Measurements from ENCODE around the gene OR51A2. TPM values are rescaled to one million over a fixed set of nuclear protein-coding genes. Genes with fewer than 3 reads are reported as not detected.

OR51A2 gene
- total and polyA plus RNA-seq, 10 of the 15 experiments (the other 5 are each of a cell fraction or from before 2014, with no cell fraction given), result not detected

DNA sequence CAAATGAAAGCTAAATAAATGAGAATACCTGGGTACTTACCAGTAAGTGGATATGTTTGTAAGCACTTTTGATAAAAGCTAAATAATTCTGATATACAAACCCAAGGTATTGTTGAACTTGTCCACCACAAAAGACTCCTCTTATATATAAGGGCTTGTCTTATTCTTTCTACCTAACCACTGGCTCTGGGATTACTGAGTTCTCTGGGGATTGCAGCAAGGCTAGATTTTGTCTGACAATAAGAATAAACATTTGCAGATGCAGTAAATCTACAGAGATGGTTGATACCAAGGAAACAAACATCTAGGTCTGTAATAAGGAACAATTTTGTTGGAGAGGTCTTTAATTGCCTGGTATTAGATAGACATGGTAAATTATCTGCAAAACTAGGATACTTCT, 8.0 kb downstream of the OR51A2 start, which contains the start of gene OR51A4 (continued):
- TF ChIP-seq, protein P1, sequence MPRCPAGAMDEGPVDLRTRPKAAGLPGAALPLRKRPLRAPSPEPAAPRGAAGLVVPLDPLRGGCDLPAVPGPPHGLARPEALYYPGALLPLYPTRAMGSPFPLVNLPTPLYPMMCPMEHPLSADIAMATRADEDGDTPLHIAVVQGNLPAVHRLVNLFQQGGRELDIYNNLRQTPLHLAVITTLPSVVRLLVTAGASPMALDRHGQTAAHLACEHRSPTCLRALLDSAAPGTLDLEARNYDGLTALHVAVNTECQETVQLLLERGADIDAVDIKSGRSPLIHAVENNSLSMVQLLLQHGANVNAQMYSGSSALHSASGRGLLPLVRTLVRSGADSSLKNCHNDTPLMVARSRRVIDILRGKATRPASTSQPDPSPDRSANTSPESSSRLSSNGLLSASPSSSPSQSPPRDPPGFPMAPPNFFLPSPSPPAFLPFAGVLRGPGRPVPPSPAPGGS (IDR thresholded peaks at IDR 0.05; ENCODE audit: borderline replicate concordance, insufficient read depth, low read depth, low read length, poor library complexity, severe bottlenecking), result no peak
- TF ChIP-seq PAX5 (IDR thresholded peaks at IDR 0.05; ENCODE audit: borderline replicate concordance, low read depth, low read length), result no peak
- TF ChIP-seq NFYB (IDR thresholded peaks at IDR 0.05; ENCODE audit: insufficient read depth, low read depth, low read length), result no peak
- TF ChIP-seq, protein P2, sequence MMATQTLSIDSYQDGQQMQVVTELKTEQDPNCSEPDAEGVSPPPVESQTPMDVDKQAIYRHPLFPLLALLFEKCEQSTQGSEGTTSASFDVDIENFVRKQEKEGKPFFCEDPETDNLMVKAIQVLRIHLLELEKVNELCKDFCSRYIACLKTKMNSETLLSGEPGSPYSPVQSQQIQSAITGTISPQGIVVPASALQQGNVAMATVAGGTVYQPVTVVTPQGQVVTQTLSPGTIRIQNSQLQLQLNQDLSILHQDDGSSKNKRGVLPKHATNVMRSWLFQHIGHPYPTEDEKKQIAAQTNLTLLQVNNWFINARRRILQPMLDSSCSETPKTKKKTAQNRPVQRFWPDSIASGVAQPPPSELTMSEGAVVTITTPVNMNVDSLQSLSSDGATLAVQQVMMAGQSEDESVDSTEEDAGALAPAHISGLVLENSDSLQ (IDR thresholded peaks at IDR 0.05), result no peak
- TF ChIP-seq, protein P3, sequence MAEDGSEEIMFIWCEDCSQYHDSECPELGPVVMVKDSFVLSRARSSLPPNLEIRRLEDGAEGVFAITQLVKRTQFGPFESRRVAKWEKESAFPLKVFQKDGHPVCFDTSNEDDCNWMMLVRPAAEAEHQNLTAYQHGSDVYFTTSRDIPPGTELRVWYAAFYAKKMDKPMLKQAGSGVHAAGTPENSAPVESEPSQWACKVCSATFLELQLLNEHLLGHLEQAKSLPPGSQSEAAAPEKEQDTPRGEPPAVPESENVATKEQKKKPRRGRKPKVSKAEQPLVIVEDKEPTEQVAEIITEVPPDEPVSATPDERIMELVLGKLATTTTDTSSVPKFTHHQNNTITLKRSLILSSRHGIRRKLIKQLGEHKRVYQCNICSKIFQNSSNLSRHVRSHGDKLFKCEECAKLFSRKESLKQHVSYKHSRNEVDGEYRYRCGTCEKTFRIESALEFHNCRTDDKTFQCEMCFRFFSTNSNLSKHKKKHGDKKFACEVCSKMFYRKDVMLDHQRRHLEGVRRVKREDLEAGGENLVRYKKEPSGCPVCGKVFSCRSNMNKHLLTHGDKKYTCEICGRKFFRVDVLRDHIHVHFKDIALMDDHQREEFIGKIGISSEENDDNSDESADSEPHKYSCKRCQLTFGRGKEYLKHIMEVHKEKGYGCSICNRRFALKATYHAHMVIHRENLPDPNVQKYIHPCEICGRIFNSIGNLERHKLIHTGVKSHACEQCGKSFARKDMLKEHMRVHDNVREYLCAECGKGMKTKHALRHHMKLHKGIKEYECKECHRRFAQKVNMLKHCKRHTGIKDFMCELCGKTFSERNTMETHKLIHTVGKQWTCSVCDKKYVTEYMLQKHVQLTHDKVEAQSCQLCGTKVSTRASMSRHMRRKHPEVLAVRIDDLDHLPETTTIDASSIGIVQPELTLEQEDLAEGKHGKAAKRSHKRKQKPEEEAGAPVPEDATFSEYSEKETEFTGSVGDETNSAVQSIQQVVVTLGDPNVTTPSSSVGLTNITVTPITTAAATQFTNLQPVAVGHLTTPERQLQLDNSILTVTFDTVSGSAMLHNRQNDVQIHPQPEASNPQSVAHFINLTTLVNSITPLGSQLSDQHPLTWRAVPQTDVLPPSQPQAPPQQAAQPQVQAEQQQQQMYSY (CRISPR knock-in tag; IDR thresholded peaks at IDR 0.05), result no peak
- TF ChIP-seq IKZF2 (IDR thresholded peaks at IDR 0.05), result no peak

DNA sequence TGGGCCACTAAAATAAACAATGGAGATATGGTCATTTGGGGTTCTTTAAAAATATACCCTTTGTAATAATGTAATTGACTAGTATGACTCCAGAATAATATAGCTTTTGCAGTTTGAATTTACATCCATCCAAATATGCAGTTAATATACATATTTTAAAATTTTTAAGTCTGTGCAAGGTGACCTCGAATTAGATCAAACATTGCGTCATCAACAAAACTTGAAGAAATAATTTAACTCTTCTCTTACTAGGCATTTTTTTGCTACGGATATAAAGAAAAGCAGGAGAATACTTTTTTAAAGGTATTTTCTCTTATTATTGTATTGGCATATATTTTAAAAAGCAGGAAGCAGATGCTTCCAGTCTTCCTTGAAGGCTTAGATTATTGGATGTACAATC, 18.8 kb downstream of the OR51A2 start:
- TF ChIP-seq SRF (IDR thresholded peaks at IDR 0.05; ENCODE audit: low read depth in 2 of 2, low read length in 2 of 2) (no peak), GABPA (IDR thresholded peaks at IDR 0.05; ENCODE audit: low read depth) (no peak), FOS (IDR thresholded peaks at IDR 0.05; ENCODE audit: borderline replicate concordance, extremely low read depth, insufficient read length) (no peak), NR2F1 (conservative IDR thresholded peaks at IDR 0.05) (no peak), ZNF217 (IDR thresholded peaks at IDR 0.05) (no peak)
- WGBS (ENCODE audit: insufficient coverage, insufficient replicate concordance, low lambda C conversion rate, missing lambda C conversion rate), result 48% methylated on average over 3 of the region's 3 CpGs
- ATAC-seq (no peak), FAIRE-seq (no peak), DNase-seq (ENCODE audit: low read depth, low spot score) (no peak)
- RAD21 ChIA-PET (ENCODE audit: unreplicated experiment), result no interaction called here
- no peak overlapping the region for H3K4me2 ChIP-seq (ENCODE audit: control insufficient read depth, insufficient read depth)
- no peaks in the 10 kb centered on the region for H4K20me1 ChIP-seq (ENCODE audit: control insufficient read depth, insufficient read depth)
- H3K79me2 ChIP-seq (ENCODE audit: control insufficient read depth, insufficient read depth, low read length), result no peaks in the 10 kb centered on the region
- POLR2A ChIA-PET, result no interaction called here
- H3K27me3 ChIP-seq (replicated peaks in 1 of 2; ENCODE audit: control insufficient read depth in 2 of 2, insufficient read depth in 2 of 2, low read length in 1 of 2), result no peaks in the 10 kb centered on the region
- H3K9me3 ChIP-seq (replicated peaks; ENCODE audit: control insufficient read depth, insufficient read depth, low read length), result no peaks in the 10 kb centered on the region
- H3K27ac ChIP-seq (ENCODE audit: control insufficient read depth, insufficient read depth), result no peak overlapping the region
- H3K9ac ChIP-seq (ENCODE audit: control insufficient read depth, insufficient read depth, low read length), result no peak overlapping the region
- CTCF ChIA-PET, result no interaction called here
- H3K36me3 ChIP-seq (ENCODE audit: control insufficient read depth in 2 of 2, insufficient read depth in 2 of 2, low read length in 1 of 2), result no peaks in the 10 kb centered on the region
- intact Hi-C loops (cut with micrococcal nuclease; ENCODE audit: unreplicated experiment), result no loop called here
- no peak overlapping the region for H3K4me3 ChIP-seq
- H2AFZ ChIP-seq (ENCODE audit: control insufficient read depth, low read depth, low read length), result no peak overlapping the region
- in situ Hi-C loops (cut with MboI), result no loop called here
- BruUV-seq (replicated peaks), result no TSS peak
- SMC1A ChIA-PET (ENCODE audit: uncharacterized antibody, unreplicated experiment), result no interaction called here
- no peaks in the 10 kb centered on the region for H3K4me1 ChIP-seq (ENCODE audit: control insufficient read depth, insufficient read depth, low read length)
